NT2/D1 (cell line): Measurements from ENCODE around the gene CIDEC.

Experiments used
- YY1 ChIP-seq: IDR thresholded peaks from 2 replicates; pipeline ENCODE4 v1.6.1; 2011; ENCODE audit not compliant: insufficient read length, insufficient read depth
- ZNF274 ChIP-seq: IDR thresholded peaks from 2 replicates; pipeline ENCODE4 v1.6.1; 2011; ENCODE audit warnings: mild to moderate bottlenecking, low read depth, low read length

GRCh38 chr3:9916346-9916733, 36.3 kb upstream of the CIDEC start:
- no peak for TF ChIP-seq ZNF274
- TF ChIP-seq YY1: no peak
